Stimulated activated CD8-positive, alpha-beta memory T cell treated with anti-CD3 and anti-CD28 coated beads, Interleukin-12 subunit alpha, Interleukin-12 subunit beta, amount 100 ng/mL, for 4 hours (primary cell): ENCODE results near the gene HOXD8.
A peak's percentile ranks its signal among the peaks of the same experiment; 100 is the strongest.

Experiments used
- DNase-seq: peaks from one replicate; pipeline ENCODE4 v3.0.0-alpha.2; 2020; ENCODE audit warnings: low read depth

Gene HOXD8

DNA sequence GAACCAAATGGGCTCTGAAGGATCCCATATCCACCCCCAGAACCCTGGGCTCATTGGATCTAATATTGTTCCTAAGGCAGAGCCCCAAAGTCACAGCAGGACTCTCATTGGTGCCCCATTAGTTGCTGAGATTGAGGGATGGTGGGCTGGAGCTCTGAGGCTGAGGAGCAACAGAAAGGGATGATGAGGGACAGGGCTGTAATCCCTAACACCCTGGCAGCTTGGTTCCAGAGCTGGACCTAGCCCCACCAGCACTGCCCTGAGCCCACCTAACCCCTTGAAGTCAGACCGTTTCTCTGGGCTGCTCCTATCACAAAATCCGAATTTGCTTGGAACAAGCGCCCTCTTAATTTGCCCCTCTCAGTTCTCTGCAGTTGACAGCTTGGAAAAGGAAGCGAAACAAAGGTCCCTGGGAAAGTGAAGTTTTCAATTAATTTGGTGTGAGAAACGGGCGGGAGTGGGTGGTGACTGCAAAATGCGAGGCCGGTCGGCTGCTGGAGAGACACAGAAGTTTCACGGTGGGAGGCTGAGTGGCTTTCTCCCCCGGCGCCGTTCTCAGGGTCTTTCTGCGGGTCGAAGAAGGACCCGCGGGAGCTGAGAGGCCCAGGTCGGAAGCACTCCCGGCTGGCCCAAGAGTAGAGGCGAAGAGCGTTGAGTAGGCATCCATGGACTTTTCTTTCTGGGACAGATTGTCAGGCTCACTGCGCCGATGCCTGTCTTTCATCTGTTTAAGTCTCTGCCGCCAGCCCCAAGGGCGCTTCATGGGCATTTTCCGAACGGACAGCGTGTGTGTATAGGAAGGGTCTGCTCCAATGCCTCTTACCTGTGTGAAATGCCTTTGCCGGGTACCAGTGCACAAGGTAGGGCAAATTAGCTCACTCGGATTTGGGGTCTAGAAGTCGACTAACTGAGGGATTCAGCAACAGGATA lies 37.9 kb upstream of the HOXD8 start:
- DNase-seq = no peak

DNA sequence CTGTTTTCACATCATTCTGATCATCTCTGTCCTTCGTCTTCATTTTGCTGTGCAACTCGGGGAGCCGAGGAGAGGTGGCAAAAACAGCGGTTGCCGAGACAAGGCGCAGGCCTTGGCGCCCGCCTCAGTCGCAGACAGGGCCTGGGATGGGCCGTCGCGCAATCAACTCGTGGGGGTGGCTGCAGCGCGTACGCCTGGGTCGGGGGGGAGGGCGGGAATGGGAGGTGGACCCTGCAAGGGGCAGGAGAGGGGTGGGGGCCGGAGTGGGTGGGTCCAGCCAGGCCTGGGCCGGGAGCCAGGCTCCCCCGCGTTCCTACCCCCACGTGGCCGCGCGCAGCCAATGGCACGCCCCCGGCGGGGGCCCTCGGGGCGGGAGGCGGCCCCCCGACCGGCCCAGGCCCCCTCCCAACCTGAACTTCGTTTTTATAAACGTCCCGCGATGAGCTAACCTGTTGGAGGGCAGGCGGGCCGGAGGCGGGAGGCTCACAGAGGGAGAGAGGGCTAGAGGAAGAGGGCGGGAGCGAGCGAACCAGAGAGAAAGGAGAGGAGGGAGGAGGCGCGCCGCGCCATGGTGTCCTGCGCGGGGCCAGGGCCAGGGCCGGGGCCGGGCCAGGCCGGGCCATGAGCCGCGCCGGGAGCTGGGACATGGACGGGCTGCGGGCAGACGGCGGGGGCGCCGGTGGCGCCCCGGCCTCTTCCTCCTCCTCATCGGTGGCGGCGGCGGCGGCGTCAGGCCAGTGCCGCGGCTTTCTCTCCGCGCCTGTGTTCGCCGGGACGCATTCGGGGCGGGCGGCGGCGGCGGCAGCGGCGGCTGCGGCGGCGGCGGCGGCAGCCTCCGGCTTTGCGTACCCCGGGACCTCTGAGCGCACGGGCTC lies 37.0 kb upstream of the HOXD8 start, which contains the start of gene HOXD13:
TSS of gene HOXD13 (plus strand) at position 452 of the 875 bp plus-strand sequence. CDS start at position 622, 170 bp downstream.
- DNase-seq = no peak

DNA sequence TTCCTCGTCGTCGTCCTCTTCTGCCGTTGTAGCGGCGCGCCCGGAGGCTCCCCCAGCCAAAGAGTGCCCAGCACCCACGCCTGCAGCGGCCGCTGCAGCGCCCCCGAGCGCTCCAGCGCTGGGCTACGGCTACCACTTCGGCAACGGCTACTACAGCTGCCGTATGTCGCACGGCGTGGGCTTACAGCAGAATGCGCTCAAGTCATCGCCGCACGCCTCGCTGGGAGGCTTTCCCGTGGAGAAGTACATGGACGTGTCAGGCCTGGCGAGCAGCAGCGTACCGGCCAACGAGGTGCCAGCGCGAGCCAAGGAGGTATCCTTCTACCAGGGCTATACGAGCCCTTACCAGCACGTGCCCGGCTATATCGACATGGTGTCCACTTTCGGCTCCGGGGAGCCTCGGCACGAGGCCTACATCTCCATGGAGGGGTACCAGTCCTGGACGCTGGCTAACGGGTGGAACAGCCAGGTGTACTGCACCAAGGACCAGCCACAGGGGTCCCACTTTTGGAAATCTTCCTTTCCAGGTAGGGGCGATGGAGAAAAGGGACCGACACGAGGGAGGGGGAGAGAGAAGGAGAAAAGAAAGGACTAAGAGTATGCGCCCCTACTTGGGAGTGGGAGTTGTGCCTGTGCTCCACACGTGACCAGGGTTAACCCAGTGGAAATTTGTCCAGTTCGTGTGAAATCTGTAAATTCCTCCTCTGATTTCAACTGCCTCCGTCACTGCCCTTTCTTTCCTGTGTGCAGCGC lies 36.2 kb upstream of the HOXD8 start:
- DNase-seq = no peak

DNA sequence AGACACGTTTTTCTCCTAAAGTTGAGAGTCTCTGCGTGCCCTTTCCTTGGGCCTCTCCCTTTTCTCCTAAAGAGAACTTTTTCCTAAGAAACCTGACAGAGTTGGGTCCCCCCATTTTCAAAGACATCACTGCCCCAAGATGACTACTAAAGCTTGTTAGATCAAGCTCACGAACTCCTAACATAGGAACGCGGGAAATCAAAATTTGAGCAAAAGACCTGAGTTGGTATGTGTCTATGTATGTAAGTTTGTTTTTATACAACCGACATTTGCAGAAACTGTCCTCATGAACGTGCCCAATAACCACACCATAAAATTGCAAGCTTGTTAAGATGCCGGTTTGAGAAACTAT lies 35.6 kb upstream of the HOXD8 start:
- DNase-seq = no peak

DNA sequence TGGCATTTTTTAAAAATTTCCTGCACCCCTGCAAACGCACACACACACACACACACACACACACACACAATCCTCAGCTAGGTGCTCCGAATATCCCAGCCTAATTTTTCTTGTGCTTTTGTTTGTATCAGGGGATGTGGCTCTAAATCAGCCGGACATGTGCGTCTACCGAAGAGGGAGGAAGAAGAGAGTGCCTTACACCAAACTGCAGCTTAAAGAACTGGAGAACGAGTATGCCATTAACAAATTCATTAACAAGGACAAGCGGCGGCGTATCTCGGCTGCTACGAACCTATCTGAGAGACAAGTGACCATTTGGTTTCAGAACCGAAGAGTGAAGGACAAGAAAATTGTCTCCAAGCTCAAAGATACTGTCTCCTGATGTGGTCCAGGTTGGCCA lies 35.2 kb upstream of the HOXD8 start:
- no peak for DNase-seq

DNA sequence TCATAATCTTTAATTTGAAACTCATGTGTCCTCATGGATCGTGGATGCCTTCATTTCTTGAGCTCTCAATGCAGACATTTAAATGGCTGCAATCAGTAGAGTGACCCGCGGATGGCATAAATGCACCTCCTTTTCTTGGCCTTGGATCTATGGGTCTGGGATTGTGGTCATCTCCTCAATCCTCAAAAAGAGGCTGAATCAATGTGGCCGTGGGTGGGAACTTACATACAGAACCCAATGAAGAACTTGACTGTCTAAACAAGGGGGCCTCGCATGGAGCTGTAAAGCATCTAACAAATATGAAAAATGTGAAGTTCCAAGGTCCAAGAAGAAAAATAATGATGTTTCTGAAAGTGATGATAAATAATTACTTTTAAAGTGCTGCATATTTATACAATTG lies 34.1 kb upstream of the HOXD8 start:
- no peak for DNase-seq

DNA sequence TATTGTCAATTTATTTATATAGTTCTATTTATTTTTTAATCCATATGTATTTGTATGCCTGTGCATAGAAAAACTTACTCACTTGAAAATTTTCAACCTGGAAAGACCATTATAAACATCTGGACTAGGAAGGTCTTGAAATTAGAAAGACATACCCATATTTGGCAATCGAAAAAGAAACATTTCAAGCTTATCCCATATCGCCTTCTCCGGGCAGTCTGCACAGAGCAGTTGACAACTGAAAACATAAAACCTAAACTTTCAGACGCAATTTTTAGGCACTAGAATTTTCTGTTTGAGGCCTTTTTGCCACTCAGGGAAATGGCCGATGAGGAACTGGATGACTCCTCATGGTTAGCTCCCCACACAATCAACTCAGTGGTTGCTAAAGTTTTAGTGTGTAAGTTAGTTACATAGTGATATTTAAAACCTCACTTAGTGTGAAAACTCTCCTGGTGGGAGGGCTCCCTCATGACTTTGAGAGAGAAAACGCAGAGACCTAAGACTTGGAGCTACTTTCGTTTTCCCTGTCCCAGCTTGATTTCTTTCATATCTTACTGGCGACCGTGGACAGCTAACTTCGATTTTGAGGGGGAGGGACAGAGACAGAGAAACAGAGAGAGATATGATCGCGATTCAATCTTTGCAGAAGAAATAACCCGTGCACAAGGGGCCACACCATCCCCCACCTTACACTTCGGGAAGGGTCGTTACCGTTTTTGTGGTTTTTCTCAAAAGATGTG lies 33.1 kb upstream of the HOXD8 start:
- no peak for DNase-seq

DNA sequence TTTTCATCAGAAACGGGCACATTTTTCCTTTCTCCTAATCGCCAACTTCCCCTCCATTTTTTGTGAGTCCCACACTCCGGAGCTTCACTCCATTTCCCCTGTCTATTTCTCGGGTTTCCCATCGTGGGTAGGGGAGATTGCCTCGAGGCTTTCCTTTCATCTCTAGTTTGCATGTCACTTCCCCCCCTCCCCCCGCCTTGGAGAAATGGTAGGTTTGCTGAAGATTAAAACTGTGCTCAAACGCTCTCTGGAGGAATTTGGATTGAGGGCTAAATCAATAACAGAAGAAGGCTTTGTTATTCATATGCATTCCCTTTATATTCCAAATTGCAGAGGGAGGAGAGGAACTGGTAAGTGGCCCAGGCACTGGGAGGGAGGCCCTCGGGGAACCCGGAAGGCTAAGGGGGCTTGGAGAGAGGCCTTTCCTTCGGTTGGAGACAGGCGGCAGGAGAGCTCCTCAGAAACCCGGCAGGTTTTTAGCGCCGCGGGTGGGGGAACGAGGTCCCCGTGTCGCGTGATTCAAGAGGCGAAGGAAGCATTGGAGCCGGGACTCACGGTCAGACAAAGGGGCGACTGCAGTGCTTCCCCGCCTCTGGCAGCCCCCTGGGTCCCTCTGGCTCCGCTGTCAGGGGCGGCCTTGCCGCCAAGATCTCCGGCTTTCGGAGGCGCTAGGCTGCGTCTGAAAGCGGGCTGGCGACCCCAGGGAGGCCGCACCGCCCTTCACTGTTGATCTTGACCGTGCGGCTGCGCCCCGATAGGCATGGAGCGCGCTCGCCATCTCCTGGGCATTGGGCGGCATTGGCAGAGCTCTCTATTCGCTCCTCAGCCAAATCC lies 32.3 kb upstream of the HOXD8 start:
- DNase-seq = peak; percentile 21

DNA sequence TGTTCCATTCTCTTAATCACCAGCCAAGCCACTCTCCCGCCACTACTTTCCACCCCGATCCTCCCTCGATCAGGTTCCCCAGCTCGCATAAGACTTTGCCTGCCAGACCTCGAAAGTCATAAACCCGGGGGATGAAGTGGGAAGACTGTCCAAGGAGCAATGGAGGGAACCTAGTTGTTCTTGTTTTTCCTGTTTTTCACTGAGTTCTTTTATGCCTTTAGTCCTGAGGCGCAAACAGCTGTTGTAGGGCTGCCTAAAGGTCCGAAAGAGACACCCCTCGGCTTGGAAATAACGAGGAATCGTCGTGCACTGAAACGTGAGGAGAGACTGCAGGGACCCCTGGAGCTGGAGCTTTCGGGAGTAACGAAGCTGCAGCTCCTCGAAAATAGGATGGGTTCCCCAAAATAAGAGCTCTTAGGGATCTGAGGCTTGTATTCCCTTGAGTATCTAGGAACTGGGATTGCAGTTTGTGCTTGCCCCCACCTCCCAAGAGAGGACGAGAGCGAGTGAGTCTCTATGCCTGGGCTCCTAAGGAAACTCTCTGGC lies 31.6 kb upstream of the HOXD8 start:
- DNase-seq = no peak

DNA sequence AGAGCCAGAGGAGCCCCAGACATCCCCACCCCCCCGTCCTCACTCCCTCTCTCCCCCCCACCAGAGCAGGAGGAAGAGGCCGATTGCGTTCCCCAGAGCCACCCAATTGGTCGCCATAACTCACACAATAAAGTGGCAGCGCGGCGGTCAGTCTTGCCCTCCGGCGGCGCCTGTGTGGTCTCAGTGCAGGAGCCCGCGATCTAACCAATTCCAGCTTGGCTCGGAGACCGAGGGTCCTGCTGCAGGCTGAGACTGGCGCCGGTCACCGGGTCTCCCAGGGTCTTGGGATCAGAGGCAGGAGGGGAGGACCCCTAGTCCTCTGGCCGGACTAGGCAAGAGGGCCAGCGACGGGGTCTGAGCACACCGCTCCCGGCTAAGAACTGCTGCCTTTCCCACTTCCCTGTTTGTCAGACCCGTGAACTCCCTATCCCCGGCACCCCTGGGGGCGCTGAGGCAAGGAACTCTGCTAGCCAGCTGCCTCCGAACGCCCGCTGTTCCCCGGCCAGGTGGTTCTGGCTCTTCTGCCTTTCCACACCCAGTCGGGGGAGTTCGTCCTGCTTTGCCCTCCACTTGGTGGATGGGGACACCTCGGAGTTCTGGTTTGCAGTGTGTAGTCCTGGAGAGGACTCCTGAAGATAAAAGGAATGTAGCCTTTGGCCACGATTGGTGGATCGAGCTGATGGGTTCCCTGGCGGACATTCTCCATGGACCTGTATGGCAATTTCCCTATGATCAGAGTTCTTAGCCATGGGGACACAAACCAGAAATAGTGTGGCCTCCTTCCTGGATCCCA lies 30.9 kb upstream of the HOXD8 start:
- DNase-seq = no peak

DNA sequence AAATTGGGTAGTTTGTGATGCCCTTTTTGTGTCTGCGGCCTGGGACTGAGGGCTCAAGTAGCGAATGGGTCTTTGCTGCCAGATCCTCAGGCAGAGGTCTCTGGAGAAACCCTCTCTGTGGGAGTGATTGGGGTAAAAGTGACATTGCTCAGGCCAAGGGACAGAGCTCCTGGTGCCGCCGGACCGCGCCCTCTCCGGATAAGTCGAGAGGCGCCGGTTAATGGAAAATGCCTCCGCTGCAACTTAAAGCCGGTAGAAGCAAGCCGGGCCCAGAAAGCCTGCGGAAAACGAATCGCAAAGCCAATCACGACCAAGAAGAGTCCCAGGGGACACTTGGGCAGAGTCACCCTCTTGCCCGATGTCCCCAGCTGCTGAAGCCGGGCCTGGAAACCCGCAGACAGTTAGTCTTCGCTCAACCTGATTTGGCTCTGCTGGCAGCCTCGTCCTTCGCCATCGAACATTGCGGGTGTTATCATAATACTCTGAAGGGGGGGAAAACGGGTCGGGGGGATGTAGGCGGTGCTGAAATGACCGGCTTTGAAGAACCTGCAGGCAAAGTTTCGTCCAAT lies 30.3 kb upstream of the HOXD8 start:
- DNase-seq = no peak

DNA sequence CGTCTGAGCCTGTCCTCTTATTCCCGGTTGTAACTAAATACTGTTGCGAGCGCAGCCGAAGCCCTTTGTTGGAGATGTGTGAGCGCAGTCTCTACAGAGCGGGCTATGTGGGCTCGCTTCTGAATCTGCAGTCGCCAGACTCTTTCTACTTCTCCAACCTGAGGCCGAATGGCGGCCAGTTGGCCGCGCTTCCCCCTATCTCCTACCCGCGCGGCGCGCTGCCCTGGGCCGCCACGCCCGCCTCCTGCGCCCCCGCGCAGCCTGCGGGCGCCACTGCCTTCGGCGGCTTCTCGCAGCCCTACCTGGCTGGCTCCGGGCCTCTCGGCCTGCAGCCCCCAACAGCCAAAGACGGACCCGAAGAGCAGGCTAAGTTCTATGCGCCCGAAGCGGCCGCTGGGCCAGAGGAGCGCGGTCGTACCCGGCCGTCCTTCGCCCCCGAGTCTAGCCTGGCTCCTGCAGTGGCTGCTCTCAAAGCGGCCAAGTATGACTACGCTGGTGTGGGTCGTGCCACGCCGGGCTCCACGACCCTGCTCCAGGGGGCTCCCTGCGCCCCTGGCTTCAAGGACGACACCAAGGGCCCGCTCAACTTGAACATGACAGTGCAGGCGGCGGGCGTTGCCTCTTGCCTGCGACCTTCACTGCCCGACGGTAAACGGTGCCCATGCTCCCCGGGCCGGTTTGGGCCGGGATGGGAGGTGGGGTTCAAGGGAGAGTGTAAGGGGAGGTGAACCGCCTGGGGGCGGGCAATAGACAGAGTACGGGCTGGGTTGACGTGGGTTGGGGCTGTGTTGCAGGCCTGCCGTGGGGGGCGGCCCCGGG lies 29.6 kb upstream of the HOXD8 start, which contains the start of gene HOXD12:
TSS of gene HOXD12 (plus strand) at position 68 of the 819 bp plus-strand sequence. CDS start at position 75, 7 bp downstream.
- DNase-seq = no peak

DNA sequence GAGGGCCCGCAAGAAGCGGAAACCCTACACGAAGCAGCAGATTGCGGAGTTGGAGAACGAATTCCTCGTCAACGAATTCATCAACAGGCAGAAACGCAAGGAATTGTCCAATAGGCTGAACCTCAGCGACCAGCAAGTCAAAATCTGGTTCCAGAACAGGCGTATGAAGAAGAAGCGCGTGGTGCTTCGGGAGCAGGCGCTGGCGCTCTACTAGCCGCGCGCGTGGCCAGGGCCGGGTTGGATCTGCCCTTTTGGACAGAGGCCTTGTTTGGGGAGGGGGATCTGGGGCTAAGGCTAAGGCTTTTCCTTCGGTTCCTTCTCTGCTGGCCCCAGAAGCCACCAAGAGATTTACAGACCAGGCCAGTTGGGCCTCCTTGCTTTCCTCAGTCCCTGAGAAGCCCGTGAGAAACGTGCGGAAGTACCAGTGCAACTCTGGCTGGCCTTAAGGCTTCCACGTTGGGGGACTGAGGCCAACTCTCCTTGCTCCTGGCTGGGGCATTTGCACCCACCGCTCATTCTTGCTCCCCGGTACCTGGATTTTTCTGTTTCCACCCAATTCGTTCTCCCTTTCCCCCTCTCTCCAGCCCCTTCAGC lies 28.9 kb upstream of the HOXD8 start:
- no peak for DNase-seq

DNA sequence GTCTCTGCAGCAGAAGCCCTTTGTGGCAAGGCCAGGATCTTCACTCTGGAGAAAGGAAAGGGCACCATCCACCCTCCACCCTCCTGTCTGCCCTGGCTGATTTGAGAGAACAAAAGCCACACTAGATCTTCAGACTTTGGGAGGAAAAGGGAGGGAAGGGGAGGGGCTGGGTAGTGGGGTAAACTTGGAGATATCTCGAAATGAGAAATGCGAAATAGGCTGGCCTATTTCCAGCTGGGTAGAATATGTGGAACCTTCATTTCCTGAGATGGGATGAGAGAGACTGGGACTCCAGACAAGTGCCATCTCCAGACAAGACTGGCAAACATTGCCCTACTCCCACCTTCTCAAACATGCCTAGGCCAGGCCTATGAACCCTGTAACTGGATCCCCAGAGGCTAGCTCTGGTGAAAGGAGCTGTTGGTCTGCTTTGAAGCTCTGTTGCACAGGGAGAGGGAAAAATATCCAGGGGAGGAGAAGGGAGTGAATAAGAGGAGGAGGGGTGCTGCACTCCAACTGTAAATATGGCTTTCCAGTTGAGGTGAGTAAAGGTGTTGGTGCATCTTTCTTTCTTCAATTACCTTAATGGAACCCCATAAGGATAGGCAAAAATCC lies 28.2 kb upstream of the HOXD8 start:
- no peak for DNase-seq

DNA sequence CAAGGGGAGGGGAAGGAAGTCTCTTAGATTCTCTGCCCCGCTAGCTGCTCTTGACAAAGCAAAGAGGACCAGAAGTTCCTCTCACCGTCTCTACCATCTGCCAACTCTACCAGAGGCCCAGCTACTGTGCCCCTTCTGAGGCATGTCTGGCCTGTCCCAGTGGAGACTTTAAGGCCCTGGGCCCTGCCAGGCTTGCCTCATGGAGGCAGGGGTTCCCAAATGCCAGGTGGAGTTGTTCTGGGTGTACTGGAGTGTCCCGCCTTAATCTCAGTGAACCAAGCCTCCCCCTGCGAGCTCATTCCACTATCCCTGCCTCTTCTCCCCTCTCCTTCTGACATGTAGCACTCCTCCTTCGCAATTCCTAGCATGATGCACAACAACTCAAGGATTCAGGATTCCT lies 27.7 kb upstream of the HOXD8 start:
- DNase-seq = no peak

DNA sequence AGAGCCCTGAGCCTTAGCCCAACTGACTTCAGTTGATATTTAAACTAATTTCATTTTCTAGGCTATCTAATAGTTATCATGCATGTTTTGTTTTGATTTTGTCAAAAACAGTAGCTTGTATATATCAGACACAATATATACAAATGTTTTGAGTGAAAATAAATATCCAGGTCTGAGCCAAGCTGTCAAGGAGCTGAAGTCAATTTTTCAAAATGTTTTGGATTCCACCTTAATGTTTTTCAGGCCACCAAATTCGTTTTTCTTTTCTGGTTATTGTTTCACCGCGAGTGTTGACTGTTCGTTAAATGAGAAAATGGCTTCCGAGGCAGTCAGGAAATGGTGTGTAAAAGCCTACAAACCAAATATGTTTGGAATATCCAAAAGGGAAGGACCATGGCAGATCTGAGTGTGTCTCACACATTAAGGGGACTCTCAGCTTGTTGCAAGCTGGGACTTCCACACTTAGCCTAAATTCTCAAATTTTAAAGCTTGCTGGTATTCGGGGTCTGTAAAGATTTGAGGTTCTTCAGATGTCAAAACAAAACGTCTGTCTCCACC lies 27.1 kb upstream of the HOXD8 start:
- DNase-seq = no peak

DNA sequence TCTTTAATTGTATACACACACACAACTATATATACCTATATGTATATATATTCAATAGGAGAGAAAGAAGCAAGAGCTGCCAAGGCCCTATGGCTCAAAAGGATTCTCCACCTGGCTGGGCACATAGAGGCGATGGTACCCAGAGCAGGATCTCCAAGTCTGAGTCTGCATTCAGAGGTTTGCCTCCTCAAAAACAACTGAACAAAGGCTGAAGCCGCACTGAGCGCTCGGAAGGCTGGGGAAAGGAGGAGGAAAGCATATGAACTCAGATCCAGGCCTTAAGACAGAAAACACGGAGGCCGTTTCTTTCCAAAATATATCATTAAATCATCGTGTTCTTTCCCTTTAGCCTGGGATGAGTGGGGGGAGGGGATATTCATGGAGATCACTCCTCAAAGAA lies 26.3 kb upstream of the HOXD8 start:
- no peak for DNase-seq
